Uterus (tissue), 4 donors: ENCODE measurements around the gene KCNH1. TPM values are rescaled to one million over a fixed set of nuclear protein-coding genes. Genes with fewer than 3 reads are reported as not detected.

Experiments
- DNase-seq, 2 donors: peaks; one replicate each; pipeline ENCODE4 v3.0.0-alpha.2; 2019 to 2020
- H3K27ac ChIP-seq, 2 donors: fragments of 200-600 bp; sonication (generic); 1 replicate in 1 of 2; 2 replicates in 1 of 2; pipeline ENCODE4 v1.5.1; 2016 to 2018
- H3K27me3 ChIP-seq, 2 donors: fragments of 200-600 bp; sonication (generic); one replicate each; pipeline ENCODE4 v1.5.1; 2018 to 2019; ENCODE audit warnings: control low read depth in 1 of 2
- H3K36me3 ChIP-seq, 2 donors: fragments of 200-600 bp; sonication (generic); one replicate each; pipeline ENCODE4 v1.5.1; 2019; ENCODE audit warnings: control low read depth in 1 of 2
- H3K4me1 ChIP-seq, 2 donors: fragments of 200-600 bp; sonication (generic); one replicate each; pipeline ENCODE4 v1.5.1; 2018 to 2019; ENCODE audit warnings: control low read depth in 1 of 2
- H3K4me3 ChIP-seq, 2 donors: fragments of 200-600 bp; sonication (generic); 1 replicate in 1 of 2; 2 replicates in 1 of 2; pipeline ENCODE4 v1.5.1; 2018 to 2019; ENCODE audit warnings: mild to moderate bottlenecking in 1 of 2
- H3K9me3 ChIP-seq, 2 donors: fragments of 200-600 bp; sonication (generic); one replicate each; pipeline ENCODE4 v1.5.1; 2019; ENCODE audit warnings: control low read depth in 1 of 2
- CTCF ChIP-seq, 4 experiments: fragments of 200-600 bp in 2 of 4; fragments of 450-650 bp in 2 of 4; sonication (generic) in 2 of 4; IDR thresholded peaks; one replicate each; pipeline ENCODE4 v1.5.1; 2016 to 2019; ENCODE audit warnings: antibody characterized with exemption in 4 of 4, mild to moderate bottlenecking in 2 of 4, moderate library complexity in 1 of 4
- POLR2A ChIP-seq, 2 donors: fragments of 450-650 bp; IDR thresholded peaks; one replicate each; pipeline ENCODE4 v1.6.1; 2016; ENCODE audit warnings: antibody characterized with exemption in 2 of 2, mild to moderate bottlenecking in 1 of 2, moderate library complexity in 1 of 2
- intact Hi-C: fragments of 100-400 bp; cut with DNase I; formaldehyde crosslinking; loops from one replicate; pipeline ENCODE4 v1.15.1; 2023; ENCODE audit warnings: low total_unique reads
- total RNA-seq, 4 donors: library from RNA; depleted of rRNA in 3 of 4; stranded (reverse); fragments of >200 nt in 3 of 4; gene quantifications; one replicate each; pipeline versions ENCODE4 v1.1.0 to v1.2.4, GENCODE V29; 2014 to 2023
- donor health status: DM: yes; HTN: yes; CAD: no.

Gene KCNH1
- total RNA-seq, 4 donors from 2014 or later: 1.1 to 1.5 TPM; not detected in 2

GRCh38 chr1:211033921-211034525 lies 99.9 kb downstream of the KCNH1 start:
- Histone ChIP-seq H3K36me3 (no peaks in the 10 kb centered on the region), H3K27ac (no peak overlapping the region), H3K4me3 (no peak overlapping the region), H3K9me3 (no peaks in the 10 kb centered on the region), H3K4me1 (no peaks in the 10 kb centered on the region), H3K27me3 (no peaks in the 10 kb centered on the region)
- intact Hi-C loops: no loop called here
- DNase-seq: no peak
- TF ChIP-seq POLR2A (IDR thresholded peaks at IDR 0.05): no peak
- no peak for TF ChIP-seq CTCF (IDR thresholded peaks at IDR 0.05)

- H3K9me3 ChIP-seq: no peaks in the 10 kb centered on the region
- intact Hi-C loops: no loop called here
- H3K27me3 ChIP-seq: no peaks in the 10 kb centered on the region
- no peaks in the 10 kb centered on the region for H3K4me1 ChIP-seq
- no peaks in the 10 kb centered on the region for H3K36me3 ChIP-seq
- TF ChIP-seq POLR2A (IDR thresholded peaks at IDR 0.05): no peak
- TF ChIP-seq CTCF (IDR thresholded peaks at IDR 0.05): no peak
- H3K27ac ChIP-seq: no peak overlapping the region
- H3K4me3 ChIP-seq: no peak overlapping the region
- DNase-seq: no peak
Observed at GRCh38 chr1:211024901-211025300, 109.0 kb downstream of the KCNH1 start.

GRCh38 chr1:211019266-211019665 lies 114.7 kb downstream of the KCNH1 start:
- Histone ChIP-seq H3K27ac (no peak overlapping the region), H3K36me3 (no peaks in the 10 kb centered on the region), H3K4me1 (no peaks in the 10 kb centered on the region), H3K4me3 (no peak overlapping the region), H3K27me3 (no peaks in the 10 kb centered on the region), H3K9me3 (no peaks in the 10 kb centered on the region)
- DNase-seq: no peak
- TF ChIP-seq CTCF (IDR thresholded peaks at IDR 0.05) (no peak), POLR2A (IDR thresholded peaks at IDR 0.05) (no peak)
- intact Hi-C loops: no loop called here

GRCh38 chr1:211018690-211019089 lies 115.3 kb downstream of the KCNH1 start:
- Histone ChIP-seq H3K27me3 (no peaks in the 10 kb centered on the region), H3K36me3 (no peaks in the 10 kb centered on the region), H3K4me1 (no peaks in the 10 kb centered on the region), H3K9me3 (no peaks in the 10 kb centered on the region), H3K4me3 (no peak overlapping the region), H3K27ac (no peak overlapping the region)
- DNase-seq: no peak
- no peak for TF ChIP-seq POLR2A (IDR thresholded peaks at IDR 0.05)
- TF ChIP-seq CTCF (IDR thresholded peaks at IDR 0.05): no peak
- intact Hi-C loops: no loop called here

GRCh38 chr1:211017075-211017718 lies 116.8 kb downstream of the KCNH1 start:
- Histone ChIP-seq H3K27me3 (no peaks in the 10 kb centered on the region), H3K4me3 (no peak overlapping the region), H3K4me1 (no peaks in the 10 kb centered on the region), H3K9me3 (no peaks in the 10 kb centered on the region), H3K27ac (no peak overlapping the region), H3K36me3 (no peaks in the 10 kb centered on the region)
- intact Hi-C loops: no loop called here
- no peak for TF ChIP-seq POLR2A (IDR thresholded peaks at IDR 0.05)
- TF ChIP-seq CTCF (IDR thresholded peaks at IDR 0.05): no peak
- no peak for DNase-seq
